ENCODE data around the gene TRIM33.
"Not testable (repeated sequence)": the region's sequence is repeated elsewhere in the genome, so short reads cannot be mapped to it uniquely, and the experiment has no call there.

DNA sequence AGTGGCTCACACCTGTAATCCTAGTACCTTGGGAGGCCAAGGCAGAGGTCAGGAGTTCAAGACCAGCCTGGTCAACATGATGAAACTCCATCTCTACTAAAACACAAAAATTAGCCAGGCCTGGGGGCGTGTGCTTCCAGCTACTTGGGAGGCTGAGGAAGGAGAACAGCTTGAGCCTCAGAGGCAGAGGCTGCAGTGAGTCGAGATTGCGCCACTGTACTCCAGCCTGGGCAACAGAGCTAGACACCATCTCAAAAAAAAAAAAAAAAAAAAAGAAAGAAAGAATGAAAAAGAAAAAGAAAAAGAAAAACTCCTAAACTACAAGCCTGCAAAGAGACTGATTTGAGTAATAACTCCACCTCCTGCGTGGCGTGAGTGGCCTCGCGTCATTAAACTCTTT lies 92.1 kb downstream of the TRIM33 start:
- TF ChIP-seq, protein P1, sequence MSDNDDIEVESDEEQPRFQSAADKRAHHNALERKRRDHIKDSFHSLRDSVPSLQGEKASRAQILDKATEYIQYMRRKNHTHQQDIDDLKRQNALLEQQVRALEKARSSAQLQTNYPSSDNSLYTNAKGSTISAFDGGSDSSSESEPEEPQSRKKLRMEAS (IDR thresholded peaks at IDR 0.05; ENCODE audit: low read depth, low read length) = not testable (repeated sequence)
- not testable (repeated sequence) for TF ChIP-seq POLR2A (IDR thresholded peaks at IDR 0.05; ENCODE audit: extremely low read depth, insufficient read length)

Measured in NB4 (cell line).